H54 (cell line): ENCODE measurements around the gene TCHHL1.

Experiments used
- DNase-seq: peaks from one replicate; pipeline ENCODE4 v3.0.0; 2011; ENCODE audit warnings: low spot score, mixed read lengths; ENCODE audit not compliant: insufficient read length
- FAIRE-seq: peaks from 3 replicates; lab custom pipeline; 2011; peaks lifted over from hg19 to GRCh38; lab: Jason Lieb, UNC
- POLR2A ChIP-seq: IDR thresholded peaks from 2 replicates; pipeline ENCODE4 v1.6.1; 2011; ENCODE audit warnings: low read depth, mild to moderate bottlenecking, low read length

Gene TCHHL1

DNA sequence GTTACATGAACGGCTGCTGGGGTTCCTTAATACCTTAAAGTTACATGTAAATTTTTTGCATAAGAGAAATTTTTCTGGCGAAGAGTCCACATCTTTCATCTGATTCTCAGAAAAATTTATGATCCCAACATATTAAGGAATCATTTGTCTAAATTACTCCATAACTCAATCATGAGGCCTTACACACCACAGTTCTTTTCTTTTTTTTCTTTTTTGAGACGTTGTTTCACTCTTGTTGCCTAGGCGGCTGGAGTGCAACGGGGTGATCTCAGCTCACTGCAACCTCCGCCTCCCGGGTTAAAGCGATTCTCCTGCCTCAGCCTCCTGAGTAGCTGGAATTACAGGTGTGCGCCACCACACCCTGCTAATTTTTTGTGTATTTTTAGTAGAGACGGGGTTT lies 50.0 kb downstream of the TCHHL1 start:
- no peak for DNase-seq
- TF ChIP-seq POLR2A, result no peak
- no peak for FAIRE-seq

DNA sequence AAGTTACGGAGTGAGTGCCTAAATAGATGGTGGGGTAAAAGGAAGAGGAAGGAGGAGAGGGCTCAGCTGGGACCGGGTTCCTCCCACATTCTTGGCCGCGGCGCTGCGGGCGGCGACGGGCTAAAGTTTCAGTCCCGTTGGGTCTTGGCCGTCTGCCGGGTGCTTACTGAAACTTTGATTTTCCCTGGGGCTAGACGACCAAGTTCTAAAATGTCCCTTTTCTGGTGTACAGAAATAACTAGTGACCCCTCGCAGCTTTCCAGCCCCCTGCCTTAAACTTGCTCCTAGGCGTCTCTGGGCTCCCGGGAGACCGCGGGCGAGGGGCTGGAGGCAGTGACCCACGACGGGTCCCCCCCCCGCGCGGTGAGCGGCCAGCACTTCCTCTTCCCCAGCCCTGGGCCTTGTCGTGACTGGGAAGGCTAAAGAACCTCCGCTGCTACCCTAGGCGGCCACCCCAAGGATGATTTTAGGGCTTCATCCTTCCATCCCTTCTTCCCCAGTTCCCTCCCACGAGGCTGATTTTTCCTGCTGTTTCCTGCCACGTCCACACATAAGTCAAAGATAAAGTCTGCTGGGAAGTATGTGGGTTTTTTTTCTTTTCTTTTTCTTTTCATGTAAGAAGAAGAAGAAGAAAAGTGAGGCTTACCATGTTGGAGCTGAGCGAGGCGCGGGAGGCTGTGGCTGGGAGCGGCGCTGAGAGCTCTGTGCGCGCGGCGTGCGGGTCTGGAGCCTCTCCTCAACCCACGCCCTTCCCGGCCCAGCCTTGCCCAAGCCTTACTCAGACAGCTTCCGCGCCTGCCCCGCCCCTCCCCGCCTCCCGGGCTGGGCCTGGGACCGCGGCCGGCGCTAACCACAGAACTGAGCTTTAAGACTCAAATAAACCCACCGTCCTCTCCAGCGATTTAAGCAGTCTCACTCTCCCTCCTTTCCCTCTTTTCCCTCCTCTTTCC lies 52.3 kb downstream of the TCHHL1 start, which contains the start of gene S100A11:
TSS of gene S100A11 (minus strand) at position 738 of the 950 bp plus-strand sequence. CDS start at position 649, 89 bp downstream.
- DNase-seq, result peak; percentile 67
- no peak for FAIRE-seq
- TF ChIP-seq POLR2A, result peak; percentile 99

DNA sequence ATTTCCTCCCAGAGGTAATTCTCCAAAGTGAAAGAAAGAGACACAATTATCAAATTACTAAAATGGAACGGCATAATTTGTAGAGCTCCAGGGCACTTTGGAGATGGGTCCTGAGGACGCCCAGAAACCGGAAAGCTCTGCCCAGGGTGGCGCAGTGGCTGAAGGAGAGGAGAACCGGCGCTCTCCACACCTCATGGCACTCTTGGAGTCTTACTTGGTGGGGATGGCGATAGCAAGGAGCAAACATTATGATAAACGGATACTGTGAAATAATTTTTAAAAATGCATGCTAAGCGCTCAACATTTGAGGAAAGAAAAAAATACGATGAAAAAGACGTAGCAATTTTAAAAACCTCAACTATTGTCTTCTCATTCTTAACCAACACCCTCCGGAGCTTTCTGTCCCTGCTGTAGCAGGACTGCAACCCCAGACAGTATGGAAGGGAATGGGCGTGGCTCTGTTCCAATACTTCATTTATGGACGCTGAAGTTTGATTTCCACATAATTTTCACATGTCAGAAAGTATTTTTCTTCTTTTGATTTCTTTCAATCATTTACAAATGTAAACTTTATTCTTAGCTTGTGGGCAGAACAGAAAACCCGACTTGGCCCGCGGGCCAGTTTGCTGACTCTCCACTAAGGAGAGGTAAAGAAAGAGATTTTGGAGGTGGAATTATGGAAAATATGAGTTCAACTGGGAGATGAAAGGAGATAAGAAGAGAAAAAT lies 53.2 kb downstream of the TCHHL1 start:
- TF ChIP-seq POLR2A, result no peak
- DNase-seq (no peak), FAIRE-seq (no peak)

DNA sequence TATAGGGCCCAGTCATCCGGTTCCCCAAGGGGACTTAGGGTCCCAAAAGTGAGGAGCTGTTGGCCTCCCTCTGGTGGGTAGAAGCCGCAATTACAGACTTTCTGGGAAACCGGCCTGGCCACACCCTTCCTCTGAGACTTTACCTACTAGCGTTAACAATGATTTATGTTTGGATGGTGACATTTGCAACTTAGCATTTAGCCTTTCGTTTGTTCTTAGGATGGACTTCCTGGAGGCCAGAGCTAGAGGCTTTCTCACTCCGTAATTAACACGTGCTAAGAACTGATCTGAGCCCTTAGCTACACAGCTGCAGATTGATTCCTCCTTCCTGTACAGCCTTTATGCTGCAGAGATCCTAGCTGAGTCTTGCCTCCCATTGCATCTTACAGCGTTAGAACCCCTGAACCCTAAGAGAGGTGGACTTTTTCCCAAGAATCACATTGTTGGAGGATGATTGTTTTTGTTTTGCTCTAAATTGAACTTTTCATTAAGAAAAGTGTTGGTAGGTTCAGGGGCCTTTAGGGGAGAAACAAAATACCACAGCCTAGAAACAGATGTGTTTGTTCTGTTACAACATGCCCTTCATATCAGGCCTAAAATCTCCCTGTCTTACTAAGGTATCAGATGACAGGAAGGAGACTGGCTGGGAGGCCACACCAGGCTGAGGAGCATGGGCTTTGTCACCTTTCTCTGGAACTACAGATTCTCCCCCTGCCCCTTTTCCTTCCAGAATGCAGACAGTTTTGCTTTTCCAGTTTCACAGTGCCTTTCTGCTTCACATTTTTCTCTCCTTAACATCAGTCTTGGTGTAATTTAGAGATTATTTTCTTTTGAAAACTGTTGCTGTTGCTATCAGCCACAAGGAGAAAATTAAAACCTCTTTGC lies 54.0 kb downstream of the TCHHL1 start:
- FAIRE-seq (no peak), DNase-seq (peak; percentile 53)
- no peak for TF ChIP-seq POLR2A

DNA sequence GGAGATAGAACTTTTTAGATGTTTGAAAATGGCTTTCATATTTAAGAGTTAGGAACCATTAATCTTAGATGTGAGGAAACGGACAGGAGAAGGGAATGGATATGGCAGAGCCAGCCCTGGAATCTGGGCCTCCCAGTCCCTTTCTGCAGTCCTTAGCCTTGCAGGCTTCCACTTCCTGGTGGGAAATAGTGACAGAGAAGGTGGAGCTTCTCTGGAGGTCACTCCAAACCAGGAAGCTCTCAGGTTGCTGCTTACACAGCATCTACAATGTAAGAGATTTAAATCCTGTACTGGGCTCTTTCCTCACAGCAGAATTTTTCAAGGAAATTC lies 54.6 kb downstream of the TCHHL1 start:
- no peak for TF ChIP-seq POLR2A
- FAIRE-seq, result no peak
- DNase-seq, result no peak
